A549 (cell line): ENCODE measurements around the gene MMP11. TPM values are rescaled to one million over a fixed set of nuclear protein-coding genes. Genes with fewer than 3 reads are reported as not detected.

Experiments used
- ATAC-seq, 2 experiments: fragments of 200-7000 bp in 1 of 2; fragments of >200 bp in 1 of 2; cut with Nextera tagmentation in 1 of 2; cut with Tn5 transposase in 1 of 2; 3 replicates each; pipeline versions ENCODE4 v1.8.0 to v1.9.1; 2018 to 2020; ENCODE audit warnings: mild to moderate bottlenecking in 1 of 2, moderate library complexity in 1 of 2
- CTCF ChIA-PET: fragments of 300-600 bp; sonication (Branson Sonifier 250); formaldehyde crosslinking; extraction: SDS; loops from one replicate; lab custom pipeline; 2021; ENCODE audit warnings: antibody characterized with exemption, inconsistent platforms; lab: Yijun Ruan, JAX
- POLR2A ChIA-PET: fragments of 350-600 bp; formaldehyde crosslinking; extraction: SDS; loops from one replicate; lab custom pipeline; 2021; ENCODE audit warnings: antibody characterized with exemption, inconsistent platforms; lab: Yijun Ruan, JAX
- DNase-seq, 2 experiments: peaks; one replicate each; pipeline versions ENCODE4 v3.0.0 to v3.0.0-alpha.2; 2011 to 2016; ENCODE audit warnings: low read depth in 1 of 2, low spot score in 1 of 2
- FAIRE-seq: peaks from 2 replicates; lab custom pipeline; 2011; peaks lifted over from hg19 to GRCh38; lab: Jason Lieb, UNC
- H3K27ac ChIP-seq, 2 experiments: fragments of >200 bp; sonication (Bioruptor Twin); formaldehyde crosslinking; 3 replicates each; pipeline ENCODE4 v1.5.1; 2016 to 2017
- H3K4me1 ChIP-seq: fragments of >200 bp; sonication (Bioruptor Twin); formaldehyde crosslinking; 3 replicates; pipeline ENCODE4 v1.6.1; 2016
- H3K4me2 ChIP-seq: fragments of >200 bp; sonication (Bioruptor Twin); formaldehyde crosslinking; 3 replicates; pipeline ENCODE4 v1.6.1; 2016
- H3K4me3 ChIP-seq: fragments of >200 bp; sonication (Bioruptor Twin); formaldehyde crosslinking; 3 replicates; pipeline ENCODE4 v1.5.1; 2016
- H3K9me3 ChIP-seq: fragments of >200 bp; sonication (Bioruptor Twin); formaldehyde crosslinking; 3 replicates; pipeline ENCODE4 v1.6.1; 2016
- CHD2 ChIP-seq: fragments of 150-350 bp; IDR thresholded peaks from 2 replicates; pipeline ENCODE4 v1.6.1; 2014; ENCODE audit warnings: low read length; ENCODE audit not compliant: partially characterized antibody
- CHD4 ChIP-seq: fragments of 200-600 bp; sonication (generic); IDR thresholded peaks from 2 replicates; pipeline ENCODE4 v1.6.1; 2016; ENCODE audit warnings: antibody characterized with exemption, mild to moderate bottlenecking, borderline replicate concordance
- EHMT2 ChIP-seq: fragments of 200-600 bp; sonication (generic); IDR thresholded peaks from 2 replicates; pipeline ENCODE4 v1.6.1; 2016; ENCODE audit warnings: antibody characterized with exemption, low read depth, mild to moderate bottlenecking, moderate library complexity
- EP300 ChIP-seq, 2 experiments: fragments of >200 bp; sonication (Bioruptor Twin); formaldehyde crosslinking; IDR thresholded peaks; 2 replicates in 1 of 2; 3 replicates in 1 of 2; pipeline ENCODE4 v1.6.1; 2016 to 2017
- FOSL2 ChIP-seq, 2 experiments: fragments of 450-650 bp in 1 of 2; fragments of >200 bp in 1 of 2; sonication (Bioruptor Twin) in 1 of 2; formaldehyde crosslinking; IDR thresholded peaks; 2 replicates each; pipeline versions ENCODE4 v1.5.0 to v1.6.1; 2016 to 2020; ENCODE audit warnings: mild to moderate bottlenecking in 1 of 2, moderate library complexity in 1 of 2
- HES2 ChIP-seq: fragments of >200 bp; sonication (Bioruptor Twin); formaldehyde crosslinking; IDR thresholded peaks from 2 replicates; pipeline ENCODE4 v1.6.1; 2016
- HOXA7 ChIP-seq: fragments of 250-450 bp; sonication (Bioruptor Pico); IDR thresholded peaks from 2 replicates; pipeline ENCODE4 v1.5.0; 2020; ENCODE audit warnings: mild to moderate bottlenecking, moderate library complexity
- JUN ChIP-seq, 2 experiments: fragments of >200 bp; sonication (Bioruptor Twin); formaldehyde crosslinking; IDR thresholded peaks; 2 replicates in 1 of 2; 3 replicates in 1 of 2; pipeline ENCODE4 v1.6.1; 2016 to 2017
- KDM1A ChIP-seq: fragments of 200-600 bp; sonication (generic); IDR thresholded peaks from 2 replicates; pipeline ENCODE4 v1.6.1; 2016; ENCODE audit warnings: low read depth, mild to moderate bottlenecking
- MYC ChIP-seq: IDR thresholded peaks from 2 replicates; pipeline ENCODE4 v1.6.1; 2012; ENCODE audit warnings: mild to moderate bottlenecking, inconsistent platforms, low read length, improper control_type of control experiment, borderline replicate concordance
- NPAS2 ChIP-seq: fragments of 250-450 bp; sonication (Bioruptor Pico); IDR thresholded peaks from 2 replicates; pipeline ENCODE4 v1.8.0; 2022; ENCODE audit warnings: mild to moderate bottlenecking, moderate library complexity, borderline replicate concordance
- NR3C1 ChIP-seq: fragments of >200 bp; sonication (Bioruptor Twin); formaldehyde crosslinking; IDR thresholded peaks from 3 replicates; pipeline ENCODE4 v1.6.1; 2017
- PHF8 ChIP-seq: fragments of 200-600 bp; sonication (generic); IDR thresholded peaks from 2 replicates; pipeline ENCODE4 v1.6.1; 2016; ENCODE audit warnings: low read depth, mild to moderate bottlenecking, antibody characterized with exemption, moderate library complexity, borderline replicate concordance
- POLR2AphosphoS2 ChIP-seq: conservative IDR thresholded peaks from 2 replicates; pipeline ENCODE4 v1.6.1; 2012; ENCODE audit warnings: low read length, improper control_type of control experiment, inconsistent platforms
- RAD21 ChIP-seq, 2 experiments: fragments of >200 bp in 1 of 2; sonication (Bioruptor Twin) in 1 of 2; formaldehyde crosslinking in 1 of 2; IDR thresholded peaks in 1 of 2; conservative IDR thresholded peaks in 1 of 2; 2 replicates in 1 of 2; 3 replicates in 1 of 2; pipeline ENCODE4 v1.6.1; 2012 to 2018; ENCODE audit warnings: inconsistent platforms in 1 of 2
- RARB ChIP-seq: fragments of 250-450 bp; sonication (Bioruptor Pico); IDR thresholded peaks from 2 replicates; pipeline ENCODE4 v1.8.0; 2021; ENCODE audit warnings: mild to moderate bottlenecking, moderate library complexity
- RFX5 ChIP-seq: fragments of 450-650 bp; IDR thresholded peaks from 2 replicates; pipeline ENCODE4 v1.7.1; 2014; ENCODE audit warnings: antibody characterized with exemption, mild to moderate bottlenecking, moderate library complexity
- RNF2 ChIP-seq: fragments of 200-600 bp; sonication (generic); IDR thresholded peaks from 2 replicates; pipeline ENCODE4 v1.6.1; 2016; ENCODE audit warnings: low read depth, mild to moderate bottlenecking, antibody characterized with exemption, moderate library complexity, borderline replicate concordance
- ZC3H11A ChIP-seq: fragments of 450-650 bp; IDR thresholded peaks from 2 replicates; pipeline ENCODE4 v1.6.1; 2014; ENCODE audit warnings: antibody characterized with exemption, mild to moderate bottlenecking
- ZFP36 ChIP-seq: fragments of 450-650 bp; IDR thresholded peaks from 2 replicates; pipeline ENCODE4 v1.6.1; 2014; ENCODE audit warnings: borderline replicate concordance; ENCODE audit not compliant: partially characterized antibody
- WGBS: methylation state at CpG from one replicate; pipeline ENCODE4 v1.1.6; 2017; ENCODE audit errors: missing lambda C conversion rate; 5-methylcytosine and 5-hydroxymethylcytosine counted together
- polyA plus RNA-seq, 4 experiments: library from polyadenylated mRNA; depleted of rRNA in 3 of 4; stranded (reverse); fragments of >200 nt; fragmentation: RNase III in 1 of 4; extraction: RNeasy Plus Mini Kit Qiagen cat#74134 plus additional on column Dnase treatment in 1 of 4; gene quantifications; 2 replicates in 3 of 4; 3 replicates in 1 of 4; pipeline ENCODE4 v1.2.3, GENCODE V29; 2011 to 2017
- TF ChIP-seq, protein P1 (sequence below): fragments of 250-450 bp; sonication (Bioruptor Pico); IDR thresholded peaks from 2 replicates; pipeline ENCODE4 v1.5.0; 2021; ENCODE audit warnings: mild to moderate bottlenecking, moderate library complexity, borderline replicate concordance
- TF ChIP-seq, protein P2 (sequence below): IDR thresholded peaks from 2 replicates; pipeline ENCODE4 v1.6.1; 2012
- TF ChIP-seq, protein P3 (sequence below): fragments of >200 bp; sonication (Bioruptor Twin); formaldehyde crosslinking; IDR thresholded peaks from 3 replicates; pipeline ENCODE4 v1.6.1; 2016
- TF ChIP-seq, protein P4 (sequence below): fragments of 200-600 bp; sonication (generic); IDR thresholded peaks from 2 replicates; pipeline ENCODE4 v1.6.1; 2016; ENCODE audit warnings: antibody characterized with exemption, mild to moderate bottlenecking, moderate library complexity

Gene MMP11
- polyA plus RNA-seq, 2 of the 4 experiments (the other 2 are of a cell fraction): 0.23 to 0.36 TPM

- Histone ChIP-seq H3K9me3 (no peaks in the 10 kb centered on the region), H3K4me2 (no peak overlapping the region), H3K27ac (no peak overlapping the region), H3K4me1 (peaks cover 4% of the 10 kb centered on the region; the same call in 2 of the 3 replicates), H3K4me3 (no peak overlapping the region)
- 92% methylated on average over 8 of the region's 8 CpGs for WGBS
- no peak for TF ChIP-seq NR3C1
- no peak for TF ChIP-seq RARB (CRISPR knock-in tag)
- TF ChIP-seq EHMT2: no peak
- TF ChIP-seq HES2: no peak
- TF ChIP-seq, protein P1, sequence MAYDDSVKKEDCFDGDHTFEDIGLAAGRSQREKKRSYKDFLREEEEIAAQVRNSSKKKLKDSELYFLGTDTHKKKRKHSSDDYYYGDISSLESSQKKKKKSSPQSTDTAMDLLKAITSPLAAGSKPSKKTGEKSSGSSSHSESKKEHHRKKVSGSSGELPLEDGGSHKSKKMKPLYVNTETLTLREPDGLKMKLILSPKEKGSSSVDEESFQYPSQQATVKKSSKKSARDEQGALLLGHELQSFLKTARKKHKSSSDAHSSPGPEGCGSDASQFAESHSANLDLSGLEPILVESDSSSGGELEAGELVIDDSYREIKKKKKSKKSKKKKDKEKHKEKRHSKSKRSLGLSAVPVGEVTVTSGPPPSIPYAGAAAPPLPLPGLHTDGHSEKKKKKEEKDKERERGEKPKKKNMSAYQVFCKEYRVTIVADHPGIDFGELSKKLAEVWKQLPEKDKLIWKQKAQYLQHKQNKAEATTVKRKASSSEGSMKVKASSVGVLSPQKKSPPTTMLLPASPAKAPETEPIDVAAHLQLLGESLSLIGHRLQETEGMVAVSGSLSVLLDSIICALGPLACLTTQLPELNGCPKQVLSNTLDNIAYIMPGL: no peak
- no peak for TF ChIP-seq HOXA7 (CRISPR knock-in tag)
- TF ChIP-seq JUN (IDR thresholded peaks at IDR 0.05): no peak
- no peak for TF ChIP-seq CHD4
- TF ChIP-seq, protein P2, sequence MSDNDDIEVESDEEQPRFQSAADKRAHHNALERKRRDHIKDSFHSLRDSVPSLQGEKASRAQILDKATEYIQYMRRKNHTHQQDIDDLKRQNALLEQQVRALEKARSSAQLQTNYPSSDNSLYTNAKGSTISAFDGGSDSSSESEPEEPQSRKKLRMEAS: no peak
- no peak for TF ChIP-seq RAD21 (conservative IDR thresholded peaks at IDR 0.05 in 1 of 2, IDR thresholded peaks at IDR 0.05 in 1 of 2)
- TF ChIP-seq ZFP36: no peak
- no peak for TF ChIP-seq NPAS2 (CRISPR knock-in tag)
- TF ChIP-seq EP300 (IDR thresholded peaks at IDR 0.05): no peak
- no peak for TF ChIP-seq RNF2
- no peak for TF ChIP-seq POLR2AphosphoS2
- no peak for TF ChIP-seq CHD2
- CTCF ChIA-PET: interaction anchor here (1.5 kb wide), 1 partner anchor 56 kb away, joined by 7 read pairs; no protein-coding TSS in a partner anchor
- FAIRE-seq (no peak), DNase-seq (no peak), ATAC-seq (no peak)
- POLR2A ChIA-PET: interaction anchor here (0.7 kb wide), 1 partner anchor 28 kb away, joined by 4 read pairs; no protein-coding TSS in a partner anchor
Observed at GRCh38 chr22:23793326-23793725, 20.7 kb downstream of the MMP11 start.

DNA sequence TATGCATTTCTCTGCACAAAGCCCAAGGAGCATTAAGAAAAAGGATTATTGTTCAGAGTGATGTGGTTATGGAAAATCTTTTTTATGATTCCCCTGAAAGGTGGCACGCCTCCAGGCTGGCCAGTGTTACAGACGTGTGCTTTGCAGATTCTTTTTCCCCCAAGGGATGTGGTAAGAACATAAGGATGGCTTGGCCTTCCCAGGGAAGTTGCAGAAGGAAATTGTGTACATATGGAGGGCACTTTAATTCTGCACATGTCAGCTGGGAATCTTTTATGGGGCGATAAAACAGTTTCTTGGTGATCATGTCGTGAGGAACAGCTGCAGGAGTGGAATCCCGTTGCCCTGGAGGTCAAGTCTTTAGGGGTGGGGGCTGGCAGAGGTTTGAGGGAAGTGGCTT lies 23.8 kb downstream of the MMP11 start:
- Histone ChIP-seq H3K4me1 (no peaks in the 10 kb centered on the region), H3K4me3 (no peak overlapping the region), H3K27ac (no peak overlapping the region), H3K4me2 (no peak overlapping the region), H3K9me3 (no peaks in the 10 kb centered on the region)
- CTCF ChIA-PET: no interaction called here
- no peak for FAIRE-seq
- TF ChIP-seq JUN (IDR thresholded peaks at IDR 0.05): no peak
- no peak for TF ChIP-seq ZC3H11A
- TF ChIP-seq RAD21 (conservative IDR thresholded peaks at IDR 0.05 in 1 of 2, IDR thresholded peaks at IDR 0.05 in 1 of 2): no peak
- no peak for TF ChIP-seq RFX5
- no peak for TF ChIP-seq KDM1A
- no peak for TF ChIP-seq MYC
- TF ChIP-seq ZFP36: no peak
- TF ChIP-seq, protein P3, sequence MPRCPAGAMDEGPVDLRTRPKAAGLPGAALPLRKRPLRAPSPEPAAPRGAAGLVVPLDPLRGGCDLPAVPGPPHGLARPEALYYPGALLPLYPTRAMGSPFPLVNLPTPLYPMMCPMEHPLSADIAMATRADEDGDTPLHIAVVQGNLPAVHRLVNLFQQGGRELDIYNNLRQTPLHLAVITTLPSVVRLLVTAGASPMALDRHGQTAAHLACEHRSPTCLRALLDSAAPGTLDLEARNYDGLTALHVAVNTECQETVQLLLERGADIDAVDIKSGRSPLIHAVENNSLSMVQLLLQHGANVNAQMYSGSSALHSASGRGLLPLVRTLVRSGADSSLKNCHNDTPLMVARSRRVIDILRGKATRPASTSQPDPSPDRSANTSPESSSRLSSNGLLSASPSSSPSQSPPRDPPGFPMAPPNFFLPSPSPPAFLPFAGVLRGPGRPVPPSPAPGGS: no peak
- TF ChIP-seq FOSL2 (IDR thresholded peaks at IDR 0.05): no peak
- no peak for TF ChIP-seq FOSL2 (CRISPR knock-in tag; IDR thresholded peaks at IDR 0.05)
- TF ChIP-seq, protein P4, sequence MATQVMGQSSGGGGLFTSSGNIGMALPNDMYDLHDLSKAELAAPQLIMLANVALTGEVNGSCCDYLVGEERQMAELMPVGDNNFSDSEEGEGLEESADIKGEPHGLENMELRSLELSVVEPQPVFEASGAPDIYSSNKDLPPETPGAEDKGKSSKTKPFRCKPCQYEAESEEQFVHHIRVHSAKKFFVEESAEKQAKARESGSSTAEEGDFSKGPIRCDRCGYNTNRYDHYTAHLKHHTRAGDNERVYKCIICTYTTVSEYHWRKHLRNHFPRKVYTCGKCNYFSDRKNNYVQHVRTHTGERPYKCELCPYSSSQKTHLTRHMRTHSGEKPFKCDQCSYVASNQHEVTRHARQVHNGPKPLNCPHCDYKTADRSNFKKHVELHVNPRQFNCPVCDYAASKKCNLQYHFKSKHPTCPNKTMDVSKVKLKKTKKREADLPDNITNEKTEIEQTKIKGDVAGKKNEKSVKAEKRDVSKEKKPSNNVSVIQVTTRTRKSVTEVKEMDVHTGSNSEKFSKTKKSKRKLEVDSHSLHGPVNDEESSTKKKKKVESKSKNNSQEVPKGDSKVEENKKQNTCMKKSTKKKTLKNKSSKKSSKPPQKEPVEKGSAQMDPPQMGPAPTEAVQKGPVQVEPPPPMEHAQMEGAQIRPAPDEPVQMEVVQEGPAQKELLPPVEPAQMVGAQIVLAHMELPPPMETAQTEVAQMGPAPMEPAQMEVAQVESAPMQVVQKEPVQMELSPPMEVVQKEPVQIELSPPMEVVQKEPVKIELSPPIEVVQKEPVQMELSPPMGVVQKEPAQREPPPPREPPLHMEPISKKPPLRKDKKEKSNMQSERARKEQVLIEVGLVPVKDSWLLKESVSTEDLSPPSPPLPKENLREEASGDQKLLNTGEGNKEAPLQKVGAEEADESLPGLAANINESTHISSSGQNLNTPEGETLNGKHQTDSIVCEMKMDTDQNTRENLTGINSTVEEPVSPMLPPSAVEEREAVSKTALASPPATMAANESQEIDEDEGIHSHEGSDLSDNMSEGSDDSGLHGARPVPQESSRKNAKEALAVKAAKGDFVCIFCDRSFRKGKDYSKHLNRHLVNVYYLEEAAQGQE: no peak
- TF ChIP-seq PHF8: no peak
- 90% methylated on average over 5 of the region's 5 CpGs for WGBS
- ATAC-seq: no peak
- POLR2A ChIA-PET: no interaction called here
- DNase-seq: no peak
